Measurements from ENCODE around the gene CES4A.

CES4A gene

DNA sequence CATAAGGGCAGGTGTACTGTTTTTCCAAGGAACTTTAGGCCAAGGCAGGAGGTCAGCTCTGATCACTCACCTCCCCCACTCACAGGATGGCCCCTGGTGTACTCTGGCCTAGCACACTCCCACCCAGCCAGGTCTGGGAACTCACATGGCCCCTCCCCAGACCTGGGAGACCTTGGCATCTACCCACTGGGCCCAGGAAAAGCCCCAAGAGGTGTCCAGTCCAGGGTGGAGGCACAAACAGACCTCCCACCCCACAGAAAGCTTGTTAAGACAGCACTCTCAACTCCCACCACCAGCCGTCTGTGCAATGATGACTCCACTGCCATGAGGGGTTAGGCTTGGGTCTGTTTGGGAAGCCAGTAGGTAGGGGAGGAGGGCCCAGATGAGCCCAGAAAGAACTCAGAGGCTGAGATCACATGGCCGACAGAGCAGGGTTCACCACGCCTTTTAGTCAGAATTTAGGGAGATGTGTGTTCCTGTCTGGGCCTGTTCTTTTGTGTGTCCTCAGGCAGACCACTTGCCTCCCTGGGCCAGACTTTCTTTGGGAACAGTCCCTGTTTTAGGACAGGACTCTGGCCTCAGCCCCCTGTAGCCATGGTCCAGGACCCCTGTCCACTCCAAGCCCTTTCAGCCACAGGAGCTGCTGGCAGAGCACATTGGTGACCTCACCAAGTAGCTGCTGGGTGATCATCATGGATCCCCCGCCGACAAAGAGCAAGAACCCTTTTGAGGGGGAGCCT lies 28.5 kb downstream of the CES4A start:
- TF ChIP-seq, protein P1, sequence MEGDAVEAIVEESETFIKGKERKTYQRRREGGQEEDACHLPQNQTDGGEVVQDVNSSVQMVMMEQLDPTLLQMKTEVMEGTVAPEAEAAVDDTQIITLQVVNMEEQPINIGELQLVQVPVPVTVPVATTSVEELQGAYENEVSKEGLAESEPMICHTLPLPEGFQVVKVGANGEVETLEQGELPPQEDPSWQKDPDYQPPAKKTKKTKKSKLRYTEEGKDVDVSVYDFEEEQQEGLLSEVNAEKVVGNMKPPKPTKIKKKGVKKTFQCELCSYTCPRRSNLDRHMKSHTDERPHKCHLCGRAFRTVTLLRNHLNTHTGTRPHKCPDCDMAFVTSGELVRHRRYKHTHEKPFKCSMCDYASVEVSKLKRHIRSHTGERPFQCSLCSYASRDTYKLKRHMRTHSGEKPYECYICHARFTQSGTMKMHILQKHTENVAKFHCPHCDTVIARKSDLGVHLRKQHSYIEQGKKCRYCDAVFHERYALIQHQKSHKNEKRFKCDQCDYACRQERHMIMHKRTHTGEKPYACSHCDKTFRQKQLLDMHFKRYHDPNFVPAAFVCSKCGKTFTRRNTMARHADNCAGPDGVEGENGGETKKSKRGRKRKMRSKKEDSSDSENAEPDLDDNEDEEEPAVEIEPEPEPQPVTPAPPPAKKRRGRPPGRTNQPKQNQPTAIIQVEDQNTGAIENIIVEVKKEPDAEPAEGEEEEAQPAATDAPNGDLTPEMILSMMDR (IDR thresholded peaks at IDR 0.05), result no peak

DNA sequence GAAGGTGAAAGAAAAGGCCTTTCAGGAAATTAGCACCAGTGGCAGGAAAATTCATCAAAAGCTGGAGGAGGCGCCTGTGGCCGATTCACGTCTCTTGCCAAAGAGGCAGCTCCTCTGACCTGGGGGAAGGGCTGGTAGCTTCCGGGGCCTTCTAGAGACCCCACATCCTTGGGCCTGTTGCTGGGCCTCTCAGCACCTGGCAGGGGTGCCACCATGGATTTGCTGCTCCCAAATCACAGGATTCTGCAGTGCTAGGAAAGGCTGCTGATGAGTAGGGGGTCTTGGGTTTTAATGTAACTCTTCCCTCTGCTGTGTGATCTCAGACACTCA lies 29.0 kb downstream of the CES4A start:
- Histone ChIP-seq H3K4me3 (ENCODE audit: low read depth, low read length) (no peak overlapping the region), H3K9me3 (ENCODE audit: control insufficient read depth, low read length) (no peaks in the 10 kb centered on the region), H3K4me2 (ENCODE audit: low read length) (no peak overlapping the region), H3K4me1 (peaks cover 4% of the 10 kb centered on the region), H2AFZ (peak overlapping the region; percentile 60), H3K79me2 (no peaks in the 10 kb centered on the region), H3K9ac (no peak overlapping the region), H3K36me3 (ENCODE audit: control insufficient read depth, insufficient read depth, low read length) (no peaks in the 10 kb centered on the region), H3K27ac (no peak overlapping the region), H3K27me3 (ENCODE audit: control insufficient read depth, insufficient read depth, low read length) (no peaks in the 10 kb centered on the region)
- TF ChIP-seq, protein P1 (IDR thresholded peaks at IDR 0.05), result no peak

More for the DNA sequence above, 28.5 kb downstream of the CES4A start:
- Histone ChIP-seq H3K4me2 (ENCODE audit: low read length) (no peak overlapping the region), H3K79me2 (no peaks in the 10 kb centered on the region), H3K27ac (no peak overlapping the region), H3K4me3 (ENCODE audit: low read depth, low read length) (no peak overlapping the region), H3K36me3 (ENCODE audit: control insufficient read depth, insufficient read depth, low read length) (no peaks in the 10 kb centered on the region), H3K4me1 (peaks cover 4% of the 10 kb centered on the region), H3K27me3 (ENCODE audit: control insufficient read depth, insufficient read depth, low read length) (no peaks in the 10 kb centered on the region), H2AFZ (no peak overlapping the region), H3K9me3 (ENCODE audit: control insufficient read depth, low read length) (no peaks in the 10 kb centered on the region), H3K9ac (no peak overlapping the region)

DNA sequence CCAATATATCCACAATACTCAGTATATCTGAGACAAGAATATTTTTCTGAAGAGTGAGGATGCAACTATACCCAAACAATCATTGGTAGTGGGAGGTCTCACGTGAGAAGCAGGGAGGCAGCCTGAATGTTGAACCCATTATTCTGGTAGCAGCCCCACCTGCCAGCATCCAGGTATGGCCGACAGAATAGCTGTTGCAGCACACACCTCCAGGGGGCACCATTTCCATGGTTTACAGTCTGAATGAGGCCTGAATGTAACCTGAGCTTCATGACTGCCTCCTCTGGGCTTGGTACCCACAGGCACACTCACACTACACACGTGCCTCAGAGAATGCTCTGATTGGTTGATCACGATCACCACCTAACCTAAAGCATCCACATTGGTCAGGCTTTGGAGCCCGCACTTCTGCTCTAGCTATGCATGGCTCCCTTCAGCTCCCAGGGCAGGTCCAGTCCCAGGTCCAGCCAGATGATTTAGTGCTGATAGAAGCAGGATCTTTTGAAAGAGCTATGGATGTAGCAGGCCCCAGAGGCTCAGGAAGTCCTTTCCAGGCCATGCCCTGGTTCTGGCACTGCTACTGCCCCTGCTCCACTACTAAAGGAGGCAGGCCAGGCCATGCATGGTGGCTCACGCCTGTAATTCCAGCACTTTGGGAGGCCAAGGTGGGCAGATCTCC lies 29.6 kb downstream of the CES4A start:
- Histone ChIP-seq H3K4me3 (ENCODE audit: low read depth, low read length) (no peak overlapping the region), H3K27me3 (ENCODE audit: control insufficient read depth, insufficient read depth, low read length) (no peaks in the 10 kb centered on the region), H3K27ac (peak overlapping the region; percentile 58), H3K4me1 (peaks cover 7% of the 10 kb centered on the region), H3K4me2 (ENCODE audit: low read length) (no peak overlapping the region), H3K79me2 (no peaks in the 10 kb centered on the region), H2AFZ (peak overlapping the region; percentile 60), H3K9me3 (ENCODE audit: control insufficient read depth, low read length) (no peaks in the 10 kb centered on the region), H3K9ac (no peak overlapping the region), H3K36me3 (ENCODE audit: control insufficient read depth, insufficient read depth, low read length) (no peaks in the 10 kb centered on the region)
- TF ChIP-seq, protein P1 (IDR thresholded peaks at IDR 0.05), result peak; percentile 85

DNA sequence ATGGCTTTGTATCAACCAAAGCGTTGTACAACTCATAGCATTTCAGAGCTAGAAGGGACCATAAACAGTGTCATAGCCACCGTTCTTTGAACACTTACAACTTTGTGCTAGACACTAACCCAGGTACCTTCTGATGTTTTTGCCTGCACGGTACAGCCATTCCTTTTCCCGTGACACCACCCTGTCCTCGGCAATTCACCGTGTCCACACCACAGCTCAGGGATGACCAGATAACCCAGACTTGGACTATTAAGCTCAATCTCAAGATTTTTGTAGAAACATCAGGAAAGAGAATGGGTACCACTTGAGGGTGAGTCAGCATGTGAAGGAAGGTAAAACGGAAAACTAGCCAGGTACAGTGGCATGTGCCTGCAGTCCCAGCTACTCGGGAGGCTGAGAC lies 30.8 kb downstream of the CES4A start:
- H3K27ac ChIP-seq, result no peak overlapping the region
- H3K9ac ChIP-seq, result no peak overlapping the region
- TF ChIP-seq, protein P1 (IDR thresholded peaks at IDR 0.05), result no peak
- H3K36me3 ChIP-seq (ENCODE audit: control insufficient read depth, insufficient read depth, low read length), result no peaks in the 10 kb centered on the region
- H3K4me3 ChIP-seq (ENCODE audit: low read depth, low read length), result no peak overlapping the region
- H3K4me2 ChIP-seq (ENCODE audit: low read length), result no peak overlapping the region
- H3K9me3 ChIP-seq (ENCODE audit: control insufficient read depth, low read length), result no peaks in the 10 kb centered on the region
- no peaks in the 10 kb centered on the region for H3K27me3 ChIP-seq (ENCODE audit: control insufficient read depth, insufficient read depth, low read length)
- no peaks in the 10 kb centered on the region for H3K79me2 ChIP-seq
- H3K4me1 ChIP-seq, result peaks cover 7% of the 10 kb centered on the region
- no peak overlapping the region for H2AFZ ChIP-seq

Data from parathyroid adenoma (tissue), 2 donors.